ENCODE measurements around the gene TMEM169.

The TMEM169 gene

GRCh38 chr2:216108310-216108966 lies 26.7 kb downstream of the TMEM169 start:
- no peak for DNase-seq

- DNase-seq = peak; percentile 99
Observed at GRCh38 chr2:216108967-216109921, 27.5 kb downstream of the TMEM169 start, which contains the start of gene XRCC5. XRCC5 (plus strand) TSS chr2:216109348; CDS start chr2:216109437, 89 bp downstream.

- DNase-seq = no peak
Observed at GRCh38 chr2:216109962-216110614, 28.4 kb downstream of the TMEM169 start.

- no peak for DNase-seq
Observed at GRCh38 chr2:216110620-216111019, 28.9 kb downstream of the TMEM169 start.

GRCh38 chr2:216111122-216111521 lies 29.4 kb downstream of the TMEM169 start:
- no peak for DNase-seq

GRCh38 chr2:216112926-216113325 lies 31.2 kb downstream of the TMEM169 start:
- DNase-seq = no peak

GRCh38 chr2:216113572-216113971 lies 31.9 kb downstream of the TMEM169 start:
- DNase-seq = no peak

- DNase-seq = no peak
Observed at GRCh38 chr2:216114382-216114713, 32.6 kb downstream of the TMEM169 start.

- DNase-seq = peak; percentile 98
Observed at GRCh38 chr2:216114714-216115531, 33.2 kb downstream of the TMEM169 start.

GRCh38 chr2:216116418-216116817 lies 34.7 kb downstream of the TMEM169 start:
- DNase-seq = no peak

- no peak for DNase-seq
Observed at GRCh38 chr2:216117561-216118340, 36.0 kb downstream of the TMEM169 start.

- no peak for DNase-seq
Observed at GRCh38 chr2:216118474-216118873, 36.8 kb downstream of the TMEM169 start.

- no peak for DNase-seq
Observed at GRCh38 chr2:216119146-216119545, 37.4 kb downstream of the TMEM169 start.

- no peak for DNase-seq
Observed at GRCh38 chr2:216119986-216120385, 38.3 kb downstream of the TMEM169 start.

- no peak for DNase-seq
Observed at GRCh38 chr2:216121255-216121654, 39.5 kb downstream of the TMEM169 start.

GRCh38 chr2:216126943-216127342 lies 45.2 kb downstream of the TMEM169 start:
- DNase-seq = no peak

GRCh38 chr2:216130346-216130971 lies 48.7 kb downstream of the TMEM169 start:
- no peak for DNase-seq

GRCh38 chr2:216131175-216131926 lies 49.6 kb downstream of the TMEM169 start:
- no peak for DNase-seq

- DNase-seq = no peak
Observed at GRCh38 chr2:216132585-216132984, 50.9 kb downstream of the TMEM169 start.

- DNase-seq = no peak
Observed at GRCh38 chr2:216133397-216133796, 51.7 kb downstream of the TMEM169 start.
